PFSK-1 (cell line): ENCODE measurements around the gene CFAP74.

Experiments
- FOXP2 ChIP-seq: optimal IDR thresholded peaks from 2 replicates; pipeline ENCODE3; 2011; ENCODE audit warnings: borderline replicate concordance, control low read depth, inconsistent platforms; ENCODE audit not compliant: insufficient read depth; ENCODE audit errors: extremely low read length, extremely low read depth
- POLR2AphosphoS5 ChIP-seq: IDR thresholded peaks from 2 replicates; pipeline ENCODE4 v1.6.1; 2012; ENCODE audit warnings: low read depth, mild to moderate bottlenecking, control low read depth, low read length, moderate library complexity
- SIN3A ChIP-seq: IDR thresholded peaks from 2 replicates; pipeline ENCODE4 v1.6.1; 2012; ENCODE audit warnings: mild to moderate bottlenecking, low read length, moderate library complexity, borderline replicate concordance; ENCODE audit not compliant: insufficient read depth
- TAF1 ChIP-seq: IDR thresholded peaks from 2 replicates; pipeline ENCODE4 v1.6.1; 2012; ENCODE audit warnings: low read length, control low read depth, borderline replicate concordance; ENCODE audit not compliant: insufficient read depth
- TF ChIP-seq, protein P1 (sequence below), 2 experiments: IDR thresholded peaks; 2 replicates each; pipeline versions ENCODE4 v1.6.1 to v1.8.0; 2011 to 2012; ENCODE audit warnings: low read depth in 2 of 2, low read length in 2 of 2, control low read depth in 1 of 2, inconsistent platforms in 1 of 2, mild to moderate bottlenecking in 1 of 2, moderate library complexity in 1 of 2; ENCODE audit not compliant: insufficient read depth in 1 of 2

CFAP74 gene

DNA sequence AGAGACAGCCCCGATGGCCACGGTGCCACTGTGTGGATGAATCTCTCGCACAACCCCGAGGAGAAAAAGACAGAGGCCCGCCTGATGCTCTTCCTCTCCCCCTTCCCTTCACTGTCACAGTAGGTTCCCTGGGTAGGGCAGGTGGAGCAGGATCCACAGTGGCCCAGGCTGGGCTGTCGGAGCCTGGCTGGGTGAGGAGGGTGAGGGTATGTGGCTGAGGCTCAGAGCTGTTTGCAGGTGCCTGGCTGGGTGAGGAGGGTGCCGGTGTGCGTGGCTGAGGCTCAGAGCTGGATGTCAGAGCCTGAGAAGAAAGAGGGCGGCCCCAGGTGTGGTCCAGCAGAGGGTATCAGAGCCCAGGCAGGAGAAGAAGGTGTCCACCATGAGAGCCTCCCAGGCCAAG, 2.7 kb downstream of the CFAP74 start:
- TF ChIP-seq, protein P1, sequence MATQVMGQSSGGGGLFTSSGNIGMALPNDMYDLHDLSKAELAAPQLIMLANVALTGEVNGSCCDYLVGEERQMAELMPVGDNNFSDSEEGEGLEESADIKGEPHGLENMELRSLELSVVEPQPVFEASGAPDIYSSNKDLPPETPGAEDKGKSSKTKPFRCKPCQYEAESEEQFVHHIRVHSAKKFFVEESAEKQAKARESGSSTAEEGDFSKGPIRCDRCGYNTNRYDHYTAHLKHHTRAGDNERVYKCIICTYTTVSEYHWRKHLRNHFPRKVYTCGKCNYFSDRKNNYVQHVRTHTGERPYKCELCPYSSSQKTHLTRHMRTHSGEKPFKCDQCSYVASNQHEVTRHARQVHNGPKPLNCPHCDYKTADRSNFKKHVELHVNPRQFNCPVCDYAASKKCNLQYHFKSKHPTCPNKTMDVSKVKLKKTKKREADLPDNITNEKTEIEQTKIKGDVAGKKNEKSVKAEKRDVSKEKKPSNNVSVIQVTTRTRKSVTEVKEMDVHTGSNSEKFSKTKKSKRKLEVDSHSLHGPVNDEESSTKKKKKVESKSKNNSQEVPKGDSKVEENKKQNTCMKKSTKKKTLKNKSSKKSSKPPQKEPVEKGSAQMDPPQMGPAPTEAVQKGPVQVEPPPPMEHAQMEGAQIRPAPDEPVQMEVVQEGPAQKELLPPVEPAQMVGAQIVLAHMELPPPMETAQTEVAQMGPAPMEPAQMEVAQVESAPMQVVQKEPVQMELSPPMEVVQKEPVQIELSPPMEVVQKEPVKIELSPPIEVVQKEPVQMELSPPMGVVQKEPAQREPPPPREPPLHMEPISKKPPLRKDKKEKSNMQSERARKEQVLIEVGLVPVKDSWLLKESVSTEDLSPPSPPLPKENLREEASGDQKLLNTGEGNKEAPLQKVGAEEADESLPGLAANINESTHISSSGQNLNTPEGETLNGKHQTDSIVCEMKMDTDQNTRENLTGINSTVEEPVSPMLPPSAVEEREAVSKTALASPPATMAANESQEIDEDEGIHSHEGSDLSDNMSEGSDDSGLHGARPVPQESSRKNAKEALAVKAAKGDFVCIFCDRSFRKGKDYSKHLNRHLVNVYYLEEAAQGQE (IDR thresholded peaks at IDR 0.05; ENCODE audit: insufficient read depth in 1 of 2, low read depth in 2 of 2, low read length in 2 of 2): no peak
- TF ChIP-seq TAF1 (no peak), FOXP2 (no peak), SIN3A (no peak), POLR2AphosphoS5 (no peak)

DNA sequence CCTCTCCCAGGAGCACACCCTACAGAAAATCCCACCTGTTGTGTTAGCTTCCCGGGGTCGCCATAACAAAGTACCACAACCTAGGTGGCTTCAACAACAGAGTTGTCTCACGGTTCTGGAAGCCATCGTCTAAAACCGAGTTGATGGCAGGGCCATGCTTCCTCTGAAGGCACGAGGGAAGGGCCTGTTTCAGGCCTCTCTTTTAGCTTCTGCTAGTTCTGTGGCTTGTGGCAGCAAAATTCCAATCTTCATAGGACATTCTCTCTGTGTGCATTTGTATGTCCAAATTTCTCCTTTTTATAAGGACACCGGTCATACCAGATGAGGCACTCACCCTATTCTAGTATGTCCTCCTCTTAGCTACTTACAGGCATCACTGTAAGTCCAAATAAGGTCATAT, 3.2 kb downstream of the CFAP74 start:
- TF ChIP-seq, protein P1 (IDR thresholded peaks at IDR 0.05; ENCODE audit: insufficient read depth in 1 of 2, low read depth in 2 of 2, low read length in 2 of 2): no peak
- no peak for TF ChIP-seq POLR2AphosphoS5
- TF ChIP-seq FOXP2: no peak
- TF ChIP-seq SIN3A: no peak
- TF ChIP-seq TAF1: no peak

DNA sequence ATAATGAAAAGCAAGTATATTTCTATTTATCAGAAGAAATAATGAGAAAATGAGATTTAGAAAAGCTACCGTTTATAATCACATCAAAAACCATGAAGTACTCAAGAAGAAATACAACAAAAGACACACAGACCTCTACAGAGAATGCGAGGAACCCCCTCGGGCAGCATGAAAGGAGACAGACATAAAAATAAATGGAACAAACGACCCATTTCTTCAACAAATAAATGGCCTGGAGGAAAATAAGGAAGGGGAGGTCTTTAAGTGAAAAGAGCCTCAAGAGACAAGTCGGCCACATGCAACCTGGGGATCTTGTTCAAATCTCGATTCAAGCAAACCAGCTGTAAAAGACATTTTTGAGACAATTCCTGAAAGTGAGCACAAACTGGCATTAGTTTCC, 6.0 kb downstream of the CFAP74 start:
- TF ChIP-seq POLR2AphosphoS5 (no peak), SIN3A (no peak), FOXP2 (no peak), TAF1 (no peak)
- TF ChIP-seq, protein P1 (IDR thresholded peaks at IDR 0.05; ENCODE audit: insufficient read depth in 1 of 2, low read depth in 2 of 2, low read length in 2 of 2): no peak

DNA sequence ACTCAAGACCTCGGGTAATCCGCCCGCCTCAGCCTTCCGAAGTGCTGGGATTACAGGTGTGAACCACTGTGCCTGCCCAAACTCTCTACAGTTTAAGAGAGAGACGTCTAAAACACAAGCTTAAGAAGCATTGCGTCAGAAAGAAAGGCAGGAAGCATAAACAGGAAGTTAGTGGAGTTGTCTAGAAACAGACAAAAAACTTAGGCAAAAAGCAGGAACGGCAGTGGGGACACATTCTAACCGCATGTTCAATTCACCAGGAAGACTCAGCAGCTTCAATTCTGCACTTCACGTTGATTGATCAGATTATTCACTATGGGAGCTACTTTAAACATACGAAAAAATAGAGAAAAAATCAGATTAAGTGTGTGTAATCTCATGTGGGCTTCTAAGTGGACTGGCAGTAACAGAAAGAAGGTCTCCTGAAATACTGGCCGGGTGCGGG, 7.4 kb downstream of the CFAP74 start:
- no peak for TF ChIP-seq TAF1
- no peak for TF ChIP-seq FOXP2
- TF ChIP-seq, protein P1 (IDR thresholded peaks at IDR 0.05; ENCODE audit: insufficient read depth in 1 of 2, low read depth in 2 of 2, low read length in 2 of 2): no peak
- no peak for TF ChIP-seq POLR2AphosphoS5
- TF ChIP-seq SIN3A: no peak

DNA sequence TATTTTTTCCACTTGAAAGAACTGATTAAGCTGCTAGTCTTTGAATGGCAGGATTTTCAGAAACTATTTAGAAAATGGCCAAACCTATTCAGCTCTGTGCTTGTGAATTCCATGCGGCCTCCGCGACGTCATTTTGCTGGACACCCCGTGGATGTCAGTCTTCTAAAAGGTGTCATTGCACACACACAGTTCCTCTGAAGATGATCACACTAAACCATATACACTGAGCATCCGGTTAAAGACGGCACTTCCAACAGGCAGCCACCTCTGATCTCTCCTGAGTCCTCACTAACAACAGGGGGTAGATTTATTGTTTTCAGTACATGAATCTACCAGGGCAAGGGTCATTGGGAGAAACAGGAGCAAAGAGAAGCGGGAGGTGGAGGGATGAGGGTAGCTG, 9.1 kb downstream of the CFAP74 start:
- TF ChIP-seq, protein P1 (IDR thresholded peaks at IDR 0.05; ENCODE audit: insufficient read depth in 1 of 2, low read depth in 2 of 2, low read length in 2 of 2): no peak
- TF ChIP-seq TAF1 (no peak), FOXP2 (no peak), POLR2AphosphoS5 (no peak), SIN3A (no peak)
